Measurements from ENCODE around the gene FHIT.

Gene FHIT

GRCh38 chr3:60282866-60283265, 968.4 kb downstream of the FHIT start:
- Histone ChIP-seq H3K4me1 (ENCODE audit: control insufficient read depth, low read length) (no peaks in the 10 kb centered on the region), H3K27ac (ENCODE audit: low read depth, low read length) (no peak overlapping the region), H3K36me3 (ENCODE audit: control insufficient read depth, low read length) (no peaks in the 10 kb centered on the region), H4K20me1 (ENCODE audit: control insufficient read depth, insufficient read depth, low read depth, low read length) (no peaks in the 10 kb centered on the region), H3K9me3 (ENCODE audit: control insufficient read depth, insufficient read depth, low read length) (no peaks in the 10 kb centered on the region), H3K27me3 (ENCODE audit: control insufficient read depth, low read length) (no peaks in the 10 kb centered on the region), H3K4me2 (ENCODE audit: low read length) (no peak overlapping the region), H3K9me2 (replicated peaks; ENCODE audit: control insufficient read depth, low read length) (no peaks in the 10 kb centered on the region), H3K79me2 (ENCODE audit: control insufficient read depth, low read length) (no peaks in the 10 kb centered on the region), H3F3A (ENCODE audit: control insufficient read depth, insufficient read depth) (no peaks in the 10 kb centered on the region), H3K4me3 (ENCODE audit: low read length) (no peak overlapping the region)
- TF ChIP-seq EZH2phosphoT487 (IDR thresholded peaks at IDR 0.05; ENCODE audit: borderline replicate concordance, low read length): no peak
- no peak for TF ChIP-seq CTCF (IDR thresholded peaks at IDR 0.05; ENCODE audit: low read depth, low read length, poor library complexity, severe bottlenecking)

- TF ChIP-seq EZH2phosphoT487 (IDR thresholded peaks at IDR 0.05; ENCODE audit: borderline replicate concordance, low read length): no peak
- no peak for TF ChIP-seq CTCF (IDR thresholded peaks at IDR 0.05; ENCODE audit: low read depth, low read length, poor library complexity, severe bottlenecking)
- H3K9me3 ChIP-seq (ENCODE audit: control insufficient read depth, insufficient read depth, low read length): no peaks in the 10 kb centered on the region
- no peaks in the 10 kb centered on the region for H3K4me1 ChIP-seq (ENCODE audit: control insufficient read depth, low read length)
- H3K27me3 ChIP-seq (ENCODE audit: control insufficient read depth, low read length): no peaks in the 10 kb centered on the region
- no peaks in the 10 kb centered on the region for H3K9me2 ChIP-seq (replicated peaks; ENCODE audit: control insufficient read depth, low read length)
- H3K4me3 ChIP-seq (ENCODE audit: low read length): no peak overlapping the region
- H3K79me2 ChIP-seq (ENCODE audit: control insufficient read depth, low read length): no peaks in the 10 kb centered on the region
- H4K20me1 ChIP-seq (ENCODE audit: control insufficient read depth, insufficient read depth, low read depth, low read length): no peaks in the 10 kb centered on the region
- no peaks in the 10 kb centered on the region for H3F3A ChIP-seq (ENCODE audit: control insufficient read depth, insufficient read depth)
- H3K4me2 ChIP-seq (ENCODE audit: low read length): no peak overlapping the region
- H3K36me3 ChIP-seq (ENCODE audit: control insufficient read depth, low read length): no peaks in the 10 kb centered on the region
- no peak overlapping the region for H3K27ac ChIP-seq (ENCODE audit: low read depth, low read length)
These were observed 969.3 kb downstream of the FHIT start for GRCh38 chr3:60281970-60282369.

GRCh38 chr3:60277361-60277800, 973.9 kb downstream of the FHIT start:
- no peaks in the 10 kb centered on the region for H3K4me1 ChIP-seq (ENCODE audit: control insufficient read depth, low read length)
- H4K20me1 ChIP-seq (ENCODE audit: control insufficient read depth, insufficient read depth, low read depth, low read length): no peaks in the 10 kb centered on the region
- TF ChIP-seq EZH2phosphoT487 (IDR thresholded peaks at IDR 0.05; ENCODE audit: borderline replicate concordance, low read length) (no peak), CTCF (IDR thresholded peaks at IDR 0.05; ENCODE audit: low read depth, low read length, poor library complexity, severe bottlenecking) (no peak)
- no peaks in the 10 kb centered on the region for H3K9me3 ChIP-seq (ENCODE audit: control insufficient read depth, insufficient read depth, low read length)
- no peak overlapping the region for H3K4me2 ChIP-seq (ENCODE audit: low read length)
- H3K36me3 ChIP-seq (ENCODE audit: control insufficient read depth, low read length): no peaks in the 10 kb centered on the region
- no peak overlapping the region for H3K4me3 ChIP-seq (ENCODE audit: low read length)
- no peaks in the 10 kb centered on the region for H3K79me2 ChIP-seq (ENCODE audit: control insufficient read depth, low read length)
- no peak overlapping the region for H3K27ac ChIP-seq (ENCODE audit: low read depth, low read length)
- H3K9me2 ChIP-seq (replicated peaks; ENCODE audit: control insufficient read depth, low read length): no peaks in the 10 kb centered on the region
- no peaks in the 10 kb centered on the region for H3K27me3 ChIP-seq (ENCODE audit: control insufficient read depth, low read length)
- H3F3A ChIP-seq (ENCODE audit: control insufficient read depth, insufficient read depth): no peaks in the 10 kb centered on the region

- Histone ChIP-seq H3K9me3 (ENCODE audit: control insufficient read depth, insufficient read depth, low read length) (no peaks in the 10 kb centered on the region), H3F3A (ENCODE audit: control insufficient read depth, insufficient read depth) (no peaks in the 10 kb centered on the region), H3K4me2 (ENCODE audit: low read length) (no peak overlapping the region), H3K79me2 (ENCODE audit: control insufficient read depth, low read length) (no peaks in the 10 kb centered on the region), H4K20me1 (ENCODE audit: control insufficient read depth, insufficient read depth, low read depth, low read length) (no peaks in the 10 kb centered on the region), H3K36me3 (ENCODE audit: control insufficient read depth, low read length) (no peaks in the 10 kb centered on the region), H3K4me1 (ENCODE audit: control insufficient read depth, low read length) (no peaks in the 10 kb centered on the region), H3K9me2 (replicated peaks; ENCODE audit: control insufficient read depth, low read length) (no peaks in the 10 kb centered on the region), H3K4me3 (ENCODE audit: low read length) (no peak overlapping the region), H3K27ac (ENCODE audit: low read depth, low read length) (no peak overlapping the region), H3K27me3 (ENCODE audit: control insufficient read depth, low read length) (no peaks in the 10 kb centered on the region)
- no peak for TF ChIP-seq EZH2phosphoT487 (IDR thresholded peaks at IDR 0.05; ENCODE audit: borderline replicate concordance, low read length)
- no peak for TF ChIP-seq CTCF (IDR thresholded peaks at IDR 0.05; ENCODE audit: low read depth, low read length, poor library complexity, severe bottlenecking)
These were observed 974.6 kb downstream of the FHIT start for GRCh38 chr3:60276615-60277014.
